IgD-negative memory B cell (primary cell): Measurements from ENCODE around the gene TNNC2. TPM values are rescaled to one million over a fixed set of nuclear protein-coding genes. Genes with fewer than 3 reads are reported as not detected.
A peak's percentile ranks its signal among the peaks of the same experiment; 100 is the strongest.
"Not testable (repeated sequence)": the region's sequence is repeated elsewhere in the genome, so short reads cannot be mapped to it uniquely, and the experiment has no call there.

Experiments
- H3K27ac Mint-ChIP-seq, 3 donors: one replicate each; pipeline ENCODE4 v1.8.0; 2020 to 2022; ENCODE audit warnings: mild to moderate bottlenecking in 3 of 3, mixed read lengths in 3 of 3, moderate library complexity in 1 of 3
- H3K27me3 Mint-ChIP-seq: one replicate; pipeline ENCODE4 v1.8.0; 2021; ENCODE audit warnings: mixed read lengths
- H3K36me3 Mint-ChIP-seq: one replicate; pipeline ENCODE4 v1.8.0; 2020; ENCODE audit warnings: mild to moderate bottlenecking, mixed read lengths
- H3K4me1 Mint-ChIP-seq, 3 donors: one replicate each; pipeline ENCODE4 v1.8.0; 2020 to 2022; ENCODE audit warnings: mixed read lengths in 3 of 3, mild to moderate bottlenecking in 1 of 3
- H3K4me3 Mint-ChIP-seq, 4 donors: one replicate each; pipeline ENCODE4 v1.8.0; 2020 to 2022; ENCODE audit warnings: mild to moderate bottlenecking in 4 of 4, mixed read lengths in 4 of 4, moderate library complexity in 3 of 4
- H3K9me3 Mint-ChIP-seq, 3 donors: one replicate each; pipeline ENCODE4 v1.8.0; 2020 to 2021; ENCODE audit warnings: mixed read lengths in 3 of 3, mild to moderate bottlenecking in 1 of 3
- polyA plus RNA-seq: library from polyadenylated mRNA; unstranded; fragments of 300-500 nt; fragmentation: Illumina TruSeq; gene quantifications from one replicate; pipeline ENCODE4 v1.2.3, GENCODE V29; 2021

TNNC2 gene
- polyA plus RNA-seq, result 3.2 TPM

DNA sequence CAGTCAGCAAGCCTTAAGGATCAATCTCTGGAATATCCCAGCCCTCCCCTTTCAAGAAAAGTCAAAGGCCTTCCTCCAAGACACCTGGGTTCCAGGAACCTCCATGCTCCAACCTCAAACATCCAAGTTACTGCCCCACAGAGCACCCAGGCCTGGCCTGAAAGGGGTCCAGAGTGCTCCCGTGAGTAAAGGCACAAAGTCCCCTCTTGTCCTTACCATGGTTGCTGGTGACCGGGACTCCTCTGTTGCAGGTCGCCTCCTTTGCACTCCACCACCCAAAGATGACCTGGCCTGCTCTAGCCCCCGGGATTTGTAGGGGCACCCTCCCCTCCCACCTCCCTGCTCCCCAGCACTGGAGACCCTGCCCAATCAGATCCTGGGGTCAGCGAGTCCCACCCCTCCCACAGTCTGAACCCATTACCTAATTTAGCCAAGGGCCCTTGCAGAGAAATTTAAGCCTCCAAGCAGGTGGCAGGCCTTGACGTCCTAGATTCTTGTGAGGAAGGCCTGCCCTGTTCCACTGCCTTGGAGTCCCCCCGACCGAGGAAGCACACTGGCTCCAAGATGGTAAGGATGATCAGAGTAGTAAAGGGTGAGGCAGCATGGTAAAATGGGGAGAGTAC is at the start of gene TNNC2:
TSS of gene TNNC2 (minus strand) at position 283 of the 623 bp plus-strand sequence. CDS start at position 219, 64 bp downstream.
- Mint-ChIP-seq H3K27ac (no peak within 1 kb of the TSS), H3K4me1 (peaks cover 6 to 13% (median 13%) of the 10 kb centered on the region in 3 donors), H3K4me3 (peak within 1 kb of the TSS in 2 of 4 donors; percentile 24 to 29), H3K9me3 (no peaks in the 10 kb centered on the region), H3K27me3 (peaks cover 11% of the 10 kb centered on the region), H3K36me3 (no peaks in the 10 kb centered on the region)

DNA sequence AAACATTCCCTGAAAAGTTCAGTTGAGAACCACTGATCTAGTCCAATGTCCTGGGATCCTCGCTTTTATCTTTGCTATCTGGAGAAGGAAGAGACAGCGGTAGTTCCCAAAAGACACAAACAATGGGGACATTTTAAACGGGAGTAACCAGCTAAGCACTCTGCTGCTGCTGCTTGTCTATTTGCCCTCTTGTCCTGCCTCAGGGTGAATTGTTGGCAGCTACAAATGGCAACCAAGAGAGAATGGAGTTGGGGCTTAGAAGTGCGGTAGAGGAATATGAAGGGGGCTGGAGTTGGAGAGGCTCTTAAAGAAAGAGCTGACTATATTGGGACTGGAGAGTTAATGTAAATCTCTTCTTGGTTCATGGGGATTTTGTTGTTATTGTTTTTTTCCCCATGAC is 47.5 kb upstream of the TNNC2 start:
- H3K4me1 Mint-ChIP-seq, result no peaks in the 10 kb centered on the region
- H3K27me3 Mint-ChIP-seq, result no peaks in the 10 kb centered on the region
- peaks cover 2% of the 10 kb centered on the region for H3K36me3 Mint-ChIP-seq
- no peaks in the 10 kb centered on the region for H3K9me3 Mint-ChIP-seq
- no peak overlapping the region for H3K27ac Mint-ChIP-seq
- no peak overlapping the region for H3K4me3 Mint-ChIP-seq

DNA sequence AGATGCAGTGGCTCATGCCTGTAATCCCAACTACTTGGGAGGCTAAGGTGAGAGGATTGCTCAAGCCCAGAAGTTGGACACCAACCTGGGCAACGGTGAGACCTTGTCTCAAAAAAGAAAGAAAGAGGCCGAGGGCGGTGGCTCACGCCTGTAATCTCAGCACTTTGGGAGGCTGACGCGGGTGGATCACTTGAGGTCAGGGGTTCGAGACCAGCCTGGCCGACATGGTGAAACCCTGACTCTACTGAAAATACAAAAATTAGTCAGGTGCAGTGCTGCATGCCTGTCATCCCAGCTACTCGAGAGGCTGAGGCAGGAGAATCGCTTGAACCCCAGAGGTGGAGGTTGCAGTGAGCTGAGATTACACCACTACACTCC is 47.0 kb upstream of the TNNC2 start:
- H3K4me1 Mint-ChIP-seq, H3K36me3 Mint-ChIP-seq, H3K4me3 Mint-ChIP-seq, H3K27me3 Mint-ChIP-seq, H3K27ac Mint-ChIP-seq, H3K9me3 Mint-ChIP-seq: not testable (repeated sequence)

DNA sequence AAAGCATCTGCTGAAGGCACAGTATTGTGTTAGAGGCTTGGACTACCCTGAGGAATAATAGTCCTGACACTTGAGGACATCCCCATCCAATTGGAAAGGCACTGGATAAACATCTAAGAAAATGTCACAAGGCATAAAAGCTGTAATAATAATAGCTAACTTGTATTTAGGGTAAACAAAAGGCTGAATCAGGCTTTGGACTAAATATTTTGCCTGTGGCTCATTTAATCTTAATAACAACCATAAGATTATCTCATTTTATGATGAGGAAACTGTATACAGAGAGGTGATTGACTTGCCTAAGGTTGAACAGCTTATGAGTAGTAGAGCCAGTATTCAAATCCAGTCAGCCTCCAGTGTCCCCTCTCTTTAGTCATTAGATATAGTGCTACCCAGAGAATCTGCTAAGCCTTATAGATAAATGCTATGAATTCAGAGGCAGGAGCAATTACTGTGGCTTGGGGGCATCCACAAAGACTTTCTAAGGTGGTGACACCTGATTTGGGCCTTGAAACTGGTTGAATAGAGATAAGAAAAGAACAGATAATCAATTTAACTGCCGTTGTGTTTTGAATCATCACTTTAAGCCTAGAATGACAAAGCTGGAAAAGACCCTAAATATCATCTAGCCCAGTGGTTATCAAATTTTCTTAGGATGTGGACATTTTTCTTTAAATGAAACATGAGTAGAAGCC is 46.4 kb upstream of the TNNC2 start:
- H3K27ac Mint-ChIP-seq, result no peak overlapping the region
- H3K36me3 Mint-ChIP-seq, result peaks cover 2% of the 10 kb centered on the region
- H3K27me3 Mint-ChIP-seq, result no peaks in the 10 kb centered on the region
- no peaks in the 10 kb centered on the region for H3K4me1 Mint-ChIP-seq
- no peak overlapping the region for H3K4me3 Mint-ChIP-seq
- H3K9me3 Mint-ChIP-seq, result no peaks in the 10 kb centered on the region

DNA sequence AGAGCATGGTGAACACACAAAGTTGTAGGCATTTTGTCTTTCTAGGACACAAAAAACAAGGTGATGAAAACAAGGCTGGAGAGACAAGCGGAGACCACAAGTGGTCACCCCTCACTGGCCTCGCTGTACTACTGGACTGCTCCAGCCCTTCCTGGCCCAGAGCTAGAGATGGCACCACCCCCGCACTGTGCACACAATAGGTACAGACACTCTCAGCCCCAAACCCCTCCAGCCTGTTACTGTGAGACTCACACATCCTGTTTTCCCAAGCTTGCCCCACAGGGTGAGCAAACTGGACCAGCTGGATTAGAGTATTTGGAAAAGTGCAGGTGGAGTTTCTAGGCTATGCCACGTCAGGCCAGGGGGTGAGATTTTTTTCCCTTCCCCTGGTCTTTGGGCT is 45.5 kb upstream of the TNNC2 start:
- Mint-ChIP-seq H3K27ac (no peak overlapping the region), H3K27me3 (no peaks in the 10 kb centered on the region), H3K4me1 (peaks cover 0 to 3% (median 0%) of the 10 kb centered on the region in 3 donors), H3K36me3 (peaks cover 2% of the 10 kb centered on the region), H3K9me3 (no peaks in the 10 kb centered on the region), H3K4me3 (no peak overlapping the region)

DNA sequence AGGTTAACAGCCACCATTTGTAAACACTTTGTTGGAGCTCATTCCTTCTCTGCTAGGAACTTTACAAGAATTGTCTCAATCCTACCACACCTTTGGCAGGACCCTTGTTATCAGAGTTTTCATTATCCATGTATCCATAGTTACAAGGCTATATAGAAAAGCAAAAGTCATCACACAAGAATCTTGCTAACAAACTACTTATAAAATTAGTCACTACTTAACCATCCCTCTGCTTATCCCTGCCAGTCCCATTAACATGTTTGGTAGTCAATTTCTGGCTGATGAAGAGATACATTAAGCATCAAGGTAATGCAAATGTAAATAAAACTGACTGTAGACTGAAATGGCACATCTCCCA is 40.7 kb upstream of the TNNC2 start:
- Mint-ChIP-seq H3K36me3 (peaks cover 2% of the 10 kb centered on the region), H3K27me3 (no peaks in the 10 kb centered on the region), H3K9me3 (no peaks in the 10 kb centered on the region), H3K4me3 (no peak overlapping the region), H3K4me1 (peaks cover 0 to 3% (median 0%) of the 10 kb centered on the region in 3 donors), H3K27ac (no peak overlapping the region)

DNA sequence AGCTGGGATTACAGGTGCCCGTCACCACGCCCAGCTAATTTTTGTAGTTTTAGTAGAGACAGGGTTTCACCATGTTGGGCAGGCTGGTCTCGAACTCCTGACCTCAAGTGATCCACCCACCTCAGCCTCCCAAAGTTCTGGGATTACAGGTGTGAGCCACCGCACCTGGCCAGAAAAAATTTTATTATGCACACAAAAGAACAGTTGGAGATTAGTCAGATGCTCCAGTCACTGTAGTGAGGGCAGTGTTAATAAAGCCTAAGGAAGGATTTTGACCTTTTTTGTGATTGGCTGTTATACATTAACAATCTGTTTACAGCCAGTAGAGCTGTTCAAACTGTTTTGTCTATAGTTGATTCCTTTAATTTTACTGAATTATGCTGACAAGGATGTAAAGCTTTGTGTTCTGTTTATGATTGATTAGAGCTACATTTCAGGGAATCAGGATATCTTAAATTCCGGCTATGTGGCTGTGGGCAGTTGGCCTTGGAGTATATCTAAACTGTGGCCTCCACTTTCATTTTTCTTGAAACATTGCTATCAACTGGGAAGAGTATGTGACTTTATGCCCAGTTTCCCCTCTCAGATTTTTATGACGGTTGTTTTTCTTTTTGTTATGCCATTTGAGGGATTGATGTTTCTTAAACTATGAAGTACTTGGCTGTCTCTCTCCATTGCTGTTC is 40.2 kb upstream of the TNNC2 start:
- H3K4me1 Mint-ChIP-seq, result peaks cover 0 to 3% (median 0%) of the 10 kb centered on the region in 3 donors
- H3K4me3 Mint-ChIP-seq, result no peak overlapping the region
- H3K27ac Mint-ChIP-seq, result no peak overlapping the region
- H3K36me3 Mint-ChIP-seq, result peaks cover 2% of the 10 kb centered on the region
- no peaks in the 10 kb centered on the region for H3K9me3 Mint-ChIP-seq
- no peaks in the 10 kb centered on the region for H3K27me3 Mint-ChIP-seq

DNA sequence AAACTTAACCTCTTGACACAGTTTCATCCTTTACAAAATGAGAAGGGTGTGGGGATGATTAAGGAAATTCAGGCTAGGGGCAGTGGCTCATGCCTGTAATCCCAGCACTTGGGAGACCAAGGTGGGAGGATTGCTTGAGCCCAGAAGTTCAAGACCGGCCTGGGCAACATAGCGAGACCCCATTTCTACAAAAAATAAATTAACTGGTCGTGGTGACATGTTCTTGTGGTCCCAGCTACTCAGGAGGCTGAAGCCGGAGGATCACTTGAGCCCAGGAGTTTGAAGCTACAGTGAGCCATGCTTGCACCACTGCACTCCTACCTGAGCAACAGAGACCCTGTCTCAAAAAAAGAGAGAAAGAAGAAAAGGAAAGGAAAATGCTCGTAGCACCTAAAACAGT is 39.3 kb upstream of the TNNC2 start:
- H3K9me3 Mint-ChIP-seq, result no peaks in the 10 kb centered on the region
- H3K36me3 Mint-ChIP-seq, result peaks cover 2% of the 10 kb centered on the region
- H3K27ac Mint-ChIP-seq, result no peak overlapping the region
- H3K4me3 Mint-ChIP-seq, result no peak overlapping the region
- no peaks in the 10 kb centered on the region for H3K27me3 Mint-ChIP-seq
- H3K4me1 Mint-ChIP-seq, result peaks cover 0 to 3% (median 0%) of the 10 kb centered on the region in 3 donors

DNA sequence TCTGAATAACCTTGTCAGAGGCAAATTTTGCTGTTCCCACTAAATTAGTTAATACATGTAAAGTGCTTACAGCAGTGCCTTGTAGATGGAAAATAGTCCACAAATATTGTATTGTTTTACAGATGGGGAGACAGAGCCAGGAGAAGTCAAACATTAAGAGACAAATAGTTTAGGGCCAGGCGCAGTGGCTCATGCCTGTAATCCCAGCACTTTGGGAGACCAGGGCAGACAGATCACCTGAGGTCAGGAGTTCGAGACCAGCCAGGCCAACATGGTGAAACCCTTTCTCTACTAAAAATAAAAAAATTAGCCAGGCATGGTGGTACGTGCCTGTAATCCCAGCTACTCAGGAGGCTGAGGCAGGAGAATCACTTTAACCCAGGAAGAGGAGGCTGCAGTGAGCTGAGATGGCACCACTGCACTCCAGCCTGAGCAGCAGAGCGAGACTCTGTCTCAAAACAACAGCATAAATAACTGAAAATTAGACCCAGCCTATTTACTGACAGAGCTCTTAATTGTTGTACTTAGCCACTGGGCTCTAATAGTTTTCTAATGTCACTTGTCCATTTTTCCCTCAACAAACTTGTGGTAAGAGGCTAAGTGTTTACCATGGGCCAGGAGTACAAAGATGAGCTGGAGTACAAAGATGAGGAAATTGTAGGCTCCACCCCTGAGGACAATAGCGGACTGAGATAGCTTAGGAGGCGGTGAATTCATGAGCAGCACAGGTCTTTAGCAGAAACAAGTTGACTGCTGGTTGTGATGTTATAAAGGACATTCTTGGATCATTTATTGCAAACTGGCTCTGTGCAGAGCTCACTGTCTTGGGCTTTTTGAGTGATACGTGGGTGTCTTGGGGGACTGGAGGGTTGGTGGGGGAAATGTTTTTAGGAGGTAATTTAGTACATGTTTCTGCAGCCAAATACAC is 36.7 kb upstream of the TNNC2 start:
- Mint-ChIP-seq H3K4me1 (peaks cover 3 to 8% (median 7%) of the 10 kb centered on the region in 3 donors), H3K27ac (no peak overlapping the region), H3K27me3 (no peaks in the 10 kb centered on the region), H3K4me3 (no peak overlapping the region), H3K9me3 (no peaks in the 10 kb centered on the region), H3K36me3 (peaks cover 6% of the 10 kb centered on the region)

DNA sequence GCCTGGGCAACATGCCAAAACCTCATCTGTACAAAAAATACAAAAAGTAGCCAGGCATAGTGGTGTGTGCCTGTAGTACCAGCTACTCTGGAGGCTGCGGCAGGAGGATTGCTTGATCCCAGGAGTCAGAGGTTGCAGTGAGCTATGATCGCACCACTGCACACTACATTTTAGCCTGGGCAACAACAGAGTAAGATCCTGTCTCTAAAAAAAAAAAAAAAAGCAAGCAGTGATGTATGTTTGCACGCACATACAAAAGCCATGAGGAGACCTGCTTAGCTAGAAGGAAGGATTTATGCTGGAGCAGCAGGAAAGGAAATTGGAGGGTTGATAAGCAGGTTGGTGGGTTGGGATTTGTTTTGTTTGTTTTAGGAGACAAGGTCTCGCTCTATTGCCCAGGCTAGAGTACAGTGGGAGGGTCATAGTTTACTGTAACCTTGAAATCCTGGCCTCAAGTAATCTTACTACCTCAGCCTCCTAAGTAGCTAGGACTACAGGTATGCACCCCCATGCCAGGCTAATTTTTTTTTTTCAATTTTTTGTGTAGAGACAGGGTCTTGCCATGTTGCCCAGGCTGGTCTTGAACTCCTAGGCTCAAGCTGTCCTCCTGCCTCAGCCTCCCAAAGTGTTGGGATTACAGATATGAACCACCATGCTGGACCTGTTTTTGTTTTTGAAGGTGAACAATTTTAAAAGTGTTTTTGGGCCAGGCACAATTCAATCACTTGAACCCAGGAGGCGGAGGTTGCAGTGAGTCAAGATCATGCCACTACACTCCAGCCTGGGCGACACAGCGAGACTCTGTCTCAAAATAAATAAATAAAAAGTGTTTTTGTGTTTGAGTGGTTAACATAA is 34.3 kb upstream of the TNNC2 start:
- H3K4me3 Mint-ChIP-seq, result no peak overlapping the region
- H3K27me3 Mint-ChIP-seq, result no peaks in the 10 kb centered on the region
- H3K4me1 Mint-ChIP-seq, result peaks cover 12 to 22% (median 19%) of the 10 kb centered on the region in 3 donors
- H3K27ac Mint-ChIP-seq, result no peak overlapping the region
- peaks cover 6% of the 10 kb centered on the region for H3K36me3 Mint-ChIP-seq
- no peaks in the 10 kb centered on the region for H3K9me3 Mint-ChIP-seq

DNA sequence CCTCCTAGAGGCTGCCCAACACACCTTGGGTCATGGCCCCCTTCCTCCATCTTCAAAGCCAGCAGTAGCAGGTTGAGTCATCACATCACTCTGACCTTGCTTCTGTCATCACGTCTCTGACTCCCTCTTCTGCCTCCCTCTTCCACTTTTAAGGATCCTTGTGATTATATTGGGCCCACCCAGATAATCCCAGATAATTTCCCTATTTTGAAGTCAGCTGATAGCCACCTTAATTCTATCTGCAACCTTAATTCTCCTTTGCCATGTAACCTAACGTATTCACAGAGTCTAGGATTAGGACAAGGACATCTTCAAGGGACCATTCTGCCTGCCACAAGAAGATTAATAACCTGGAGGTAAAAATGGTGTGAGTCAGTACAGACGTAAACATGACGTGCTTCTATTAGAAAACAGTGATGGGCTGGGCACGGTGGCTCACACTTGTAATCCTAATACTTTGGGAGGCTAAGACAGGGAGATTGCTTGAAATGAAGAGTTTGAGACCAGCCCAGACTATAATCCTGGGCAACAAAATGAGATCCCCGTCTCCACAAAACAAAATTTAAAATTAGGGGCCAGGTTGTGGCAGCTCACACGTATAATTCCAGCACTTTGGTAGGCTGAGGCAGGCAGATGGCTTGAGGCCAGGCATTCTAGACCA is 33.6 kb upstream of the TNNC2 start:
- Mint-ChIP-seq H3K36me3 (peaks cover 6% of the 10 kb centered on the region), H3K27ac (no peak overlapping the region), H3K9me3 (no peaks in the 10 kb centered on the region), H3K27me3 (no peaks in the 10 kb centered on the region), H3K4me1 (peaks cover 12 to 28% (median 24%) of the 10 kb centered on the region in 3 donors), H3K4me3 (peak overlapping the region in 1 of 4 donors; percentile 14)

DNA sequence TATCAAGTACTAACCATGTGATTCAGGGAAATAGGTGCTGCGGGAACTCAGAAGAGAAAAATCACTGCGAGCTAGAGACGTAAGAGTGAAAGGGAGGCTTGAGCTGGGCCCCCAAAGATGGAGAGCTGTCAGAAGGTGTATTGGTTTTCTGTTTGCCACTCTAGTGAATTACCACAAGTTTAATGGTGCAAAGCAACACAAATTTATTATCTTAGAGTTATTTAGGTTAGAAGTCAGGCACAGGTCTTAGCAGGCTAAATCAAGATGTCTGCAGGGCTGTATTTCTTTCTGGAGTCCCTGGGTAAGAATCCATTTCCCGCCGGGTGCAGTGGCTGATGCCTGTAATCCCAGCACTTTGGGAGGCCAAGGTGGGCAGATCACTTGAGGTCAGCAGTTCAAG is 32.8 kb upstream of the TNNC2 start:
- H3K9me3 Mint-ChIP-seq, result no peaks in the 10 kb centered on the region
- H3K4me3 Mint-ChIP-seq, result peak overlapping the region in 1 of 4 donors; percentile 39
- peaks cover 12 to 28% (median 27%) of the 10 kb centered on the region in 3 donors for H3K4me1 Mint-ChIP-seq
- H3K36me3 Mint-ChIP-seq, result peaks cover 6% of the 10 kb centered on the region
- no peak overlapping the region for H3K27ac Mint-ChIP-seq
- no peaks in the 10 kb centered on the region for H3K27me3 Mint-ChIP-seq

DNA sequence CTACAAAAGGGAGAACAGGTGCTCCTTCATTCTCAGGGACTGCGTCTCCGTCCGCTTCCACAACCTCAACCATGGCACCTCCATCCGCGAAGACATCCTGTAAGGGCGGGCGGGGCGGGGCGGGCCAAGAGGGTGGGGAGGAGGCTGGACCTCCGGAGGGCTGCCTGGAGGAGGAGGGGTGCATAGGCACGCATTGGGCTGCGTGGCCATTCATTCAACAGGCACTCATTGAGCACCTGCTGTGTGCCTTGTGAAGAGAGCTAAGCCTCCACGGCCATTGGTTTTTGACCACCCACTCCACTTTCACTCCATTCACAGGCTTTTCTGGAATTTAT is 30.7 kb upstream of the TNNC2 start:
- Mint-ChIP-seq H3K9me3 (no peaks in the 10 kb centered on the region), H3K4me1 (peaks cover 17 to 31% (median 29%) of the 10 kb centered on the region in 3 donors), H3K27me3 (no peaks in the 10 kb centered on the region), H3K4me3 (peak overlapping the region; percentile 92 to 98 (median 94)), H3K27ac (peak overlapping the region; percentile 79 to 94 (median 93)), H3K36me3 (peaks cover 6% of the 10 kb centered on the region)
